Duodenal mucosa (tissue), 2 donors: ENCODE data around the gene NEU4.

Experiments used
- H3K27ac ChIP-seq: one replicate; pipeline ENCODE4 v1.7.0; 2013; ENCODE audit warnings: low read depth, low read length
- H3K27me3 ChIP-seq, 2 donors: one replicate each; pipeline ENCODE4 v1.7.0; 2013; ENCODE audit warnings: low read length in 2 of 2, control low read depth in 1 of 2; ENCODE audit not compliant: insufficient read depth in 2 of 2, control insufficient read depth in 1 of 2
- H3K36me3 ChIP-seq, 2 donors: one replicate each; pipeline ENCODE4 v1.7.0; 2013; ENCODE audit warnings: low read length in 2 of 2, control low read depth in 1 of 2; ENCODE audit not compliant: insufficient read depth in 2 of 2, control insufficient read depth in 1 of 2
- H3K4me1 ChIP-seq, 2 donors: one replicate each; pipeline ENCODE4 v1.7.0; 2013; ENCODE audit warnings: low read length in 2 of 2, control low read depth in 1 of 2; ENCODE audit not compliant: insufficient read depth in 2 of 2, control insufficient read depth in 1 of 2
- H3K4me3 ChIP-seq, 2 donors: one replicate each; pipeline ENCODE4 v1.7.0; 2013; ENCODE audit warnings: low read length in 2 of 2, low read depth in 1 of 2
- H3K9ac ChIP-seq, 2 donors: one replicate each; pipeline ENCODE4 v1.7.0; 2013; ENCODE audit warnings: low read length in 2 of 2, low read depth in 1 of 2
- H3K9me3 ChIP-seq, 2 donors: one replicate each; pipeline ENCODE4 v1.7.0; 2013; ENCODE audit warnings: low read length in 2 of 2, control low read depth in 1 of 2; ENCODE audit not compliant: control insufficient read depth in 1 of 2

The NEU4 gene

DNA sequence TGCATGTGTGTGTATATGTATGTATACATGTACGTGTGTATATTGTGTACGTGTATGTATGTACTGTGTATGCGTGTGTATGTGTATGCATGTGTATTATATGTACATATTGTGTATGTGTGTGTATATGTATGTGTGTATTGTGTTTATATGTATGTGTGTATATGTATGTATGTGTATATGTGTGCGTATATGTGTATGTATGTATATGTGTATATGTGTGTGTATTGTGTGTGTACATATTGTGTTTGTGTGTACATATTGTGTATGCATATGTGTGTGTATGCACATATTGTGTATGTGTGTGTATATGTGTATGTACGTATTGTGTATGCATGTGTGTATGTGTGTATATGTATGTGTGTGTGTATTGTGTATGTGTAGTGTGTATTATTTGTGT, 15.6 kb upstream of the NEU4 start:
- H3K9me3 ChIP-seq = no peaks in the 10 kb centered on the region
- H3K27ac ChIP-seq = no peak overlapping the region
- no peak overlapping the region for H3K9ac ChIP-seq
- no peaks in the 10 kb centered on the region for H3K36me3 ChIP-seq
- no peaks in the 10 kb centered on the region for H3K27me3 ChIP-seq
- H3K4me1 ChIP-seq = no peaks in the 10 kb centered on the region
- no peak overlapping the region for H3K4me3 ChIP-seq

DNA sequence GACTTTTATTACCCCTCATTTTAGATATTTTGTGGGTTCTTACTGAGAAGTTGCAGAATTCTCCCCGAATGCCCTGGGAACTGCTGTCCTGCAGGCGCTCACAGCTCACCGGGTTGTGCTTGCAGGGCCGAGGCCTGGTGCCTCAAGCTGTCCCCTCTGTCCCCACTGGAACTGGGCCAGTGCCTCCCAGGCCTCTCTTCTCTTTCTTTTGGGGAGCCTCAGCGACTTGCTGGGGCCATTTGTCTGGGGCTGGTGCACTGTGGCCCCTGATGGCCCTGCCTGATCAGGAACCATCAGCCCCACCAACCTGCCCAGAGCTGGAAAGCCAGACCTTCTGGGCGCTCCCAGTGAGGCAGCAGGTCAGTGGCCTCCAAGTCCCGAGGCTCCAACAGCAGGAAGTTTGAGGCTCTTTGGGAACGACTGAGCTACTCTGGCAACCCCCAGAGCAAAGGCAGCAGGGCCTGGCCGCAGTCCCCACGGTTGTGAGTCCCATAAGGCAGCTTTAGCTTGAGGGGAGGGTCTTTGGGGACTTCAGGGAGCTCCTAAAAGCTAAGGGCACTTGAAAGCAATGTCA, 14.7 kb upstream of the NEU4 start:
- Histone ChIP-seq H3K4me1 (no peaks in the 10 kb centered on the region), H3K4me3 (no peak overlapping the region), H3K36me3 (no peaks in the 10 kb centered on the region), H3K27ac (no peak overlapping the region), H3K9ac (no peak overlapping the region), H3K27me3 (no peaks in the 10 kb centered on the region), H3K9me3 (no peaks in the 10 kb centered on the region)

DNA sequence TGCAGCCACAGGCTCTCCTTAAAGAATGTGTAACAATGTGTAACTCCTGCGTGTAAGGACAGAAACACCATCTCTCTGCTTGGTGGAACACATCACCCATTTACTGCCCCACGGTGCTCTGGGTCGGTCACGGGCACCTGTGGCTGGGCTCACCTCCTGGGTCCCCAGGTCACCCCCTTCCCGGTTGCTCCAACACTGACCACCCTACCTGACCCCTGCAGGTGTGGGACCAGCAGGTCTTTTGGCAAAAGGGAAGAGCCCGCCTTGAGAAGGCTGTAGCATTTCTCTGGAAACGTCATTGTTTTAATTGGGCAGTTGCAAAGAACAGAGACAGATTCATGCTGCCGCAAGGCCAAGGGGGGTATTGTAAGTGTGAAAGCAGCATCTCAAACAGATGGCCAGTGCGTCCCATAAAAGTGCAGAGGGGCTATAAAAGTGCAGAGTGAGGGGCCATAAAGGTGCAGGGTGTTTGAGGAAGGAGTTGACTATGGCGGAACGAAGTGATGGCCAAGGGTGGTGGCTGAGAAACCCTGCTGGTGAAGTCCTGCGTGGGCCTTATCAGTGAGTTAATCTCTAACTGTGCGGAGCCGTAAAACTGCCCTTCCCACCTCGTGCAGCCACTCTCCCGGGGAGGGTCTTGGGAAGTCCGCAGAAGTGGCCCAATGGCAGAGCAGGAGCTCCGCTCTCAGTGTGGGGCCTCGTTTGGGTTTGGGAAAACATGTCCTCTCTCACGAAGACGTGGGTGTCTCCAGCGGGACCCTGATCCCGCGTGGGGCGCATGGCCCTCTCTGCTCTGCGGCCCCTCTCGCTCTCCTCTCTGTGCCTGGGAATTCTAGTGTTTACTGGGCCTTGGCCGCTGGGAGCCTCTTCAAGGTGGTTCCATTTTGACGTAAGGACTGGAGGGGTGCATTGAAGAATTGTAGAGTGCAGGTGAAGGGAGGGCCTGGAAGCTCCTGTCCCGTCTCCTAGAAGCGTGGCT, 13.7 kb upstream of the NEU4 start:
- no peak overlapping the region for H3K4me3 ChIP-seq
- H3K9ac ChIP-seq = no peak overlapping the region
- H3K27ac ChIP-seq = no peak overlapping the region
- H3K27me3 ChIP-seq = no peaks in the 10 kb centered on the region
- H3K9me3 ChIP-seq = no peaks in the 10 kb centered on the region
- H3K4me1 ChIP-seq = no peaks in the 10 kb centered on the region
- H3K36me3 ChIP-seq = no peaks in the 10 kb centered on the region

DNA sequence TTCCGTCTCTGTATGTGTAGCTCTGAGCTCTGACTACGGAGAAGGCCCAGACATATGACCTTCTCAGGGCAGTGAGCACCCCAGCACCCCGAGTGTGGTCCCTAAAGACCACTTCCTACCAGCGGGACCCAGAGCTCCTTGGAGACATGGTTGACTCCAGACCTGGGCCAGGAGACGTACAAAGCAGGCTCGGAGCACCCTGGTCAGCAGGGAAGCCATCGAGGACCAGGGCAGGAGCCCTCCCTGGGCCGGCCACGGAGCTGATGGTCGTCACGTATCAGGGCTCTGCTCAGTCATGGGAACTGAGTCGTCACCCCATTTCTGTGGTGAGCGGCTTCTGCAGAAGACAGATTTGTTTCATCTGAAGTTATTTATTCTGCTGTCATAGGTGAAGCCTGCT, 12.8 kb upstream of the NEU4 start:
- Histone ChIP-seq H3K9me3 (no peaks in the 10 kb centered on the region), H3K4me1 (no peaks in the 10 kb centered on the region), H3K36me3 (no peaks in the 10 kb centered on the region), H3K9ac (no peak overlapping the region), H3K4me3 (no peak overlapping the region), H3K27ac (no peak overlapping the region), H3K27me3 (no peaks in the 10 kb centered on the region)

DNA sequence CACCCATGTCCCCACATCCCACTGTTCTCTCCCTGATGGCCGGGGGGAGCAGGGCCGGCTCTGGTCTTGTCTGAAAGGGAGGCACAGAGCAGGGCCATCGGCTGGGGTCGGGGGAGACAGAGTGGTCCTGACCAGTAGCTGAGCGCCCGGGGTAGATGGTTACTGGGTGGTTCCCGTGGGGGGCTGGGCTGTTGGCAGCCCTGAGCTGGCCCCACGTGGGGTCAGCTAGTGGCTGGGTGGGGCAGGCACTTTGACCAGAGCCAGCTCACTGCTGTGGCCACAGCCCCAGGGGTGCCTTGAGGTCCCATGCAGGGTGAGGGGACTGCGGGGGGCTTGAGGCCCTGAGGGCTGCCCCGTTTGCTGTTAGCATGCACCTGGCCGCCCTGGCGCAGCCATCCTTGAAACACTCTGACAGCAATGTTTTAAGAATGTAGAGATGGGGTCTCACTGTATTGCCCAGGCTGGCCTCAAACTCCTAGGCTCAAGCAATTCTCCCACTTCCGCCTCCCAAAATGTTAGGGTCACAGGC, 12.3 kb upstream of the NEU4 start:
- no peak overlapping the region for H3K4me3 ChIP-seq
- H3K27ac ChIP-seq = no peak overlapping the region
- H3K9me3 ChIP-seq = no peaks in the 10 kb centered on the region
- H3K36me3 ChIP-seq = no peaks in the 10 kb centered on the region
- no peaks in the 10 kb centered on the region for H3K4me1 ChIP-seq
- H3K9ac ChIP-seq = no peak overlapping the region
- H3K27me3 ChIP-seq = no peaks in the 10 kb centered on the region

DNA sequence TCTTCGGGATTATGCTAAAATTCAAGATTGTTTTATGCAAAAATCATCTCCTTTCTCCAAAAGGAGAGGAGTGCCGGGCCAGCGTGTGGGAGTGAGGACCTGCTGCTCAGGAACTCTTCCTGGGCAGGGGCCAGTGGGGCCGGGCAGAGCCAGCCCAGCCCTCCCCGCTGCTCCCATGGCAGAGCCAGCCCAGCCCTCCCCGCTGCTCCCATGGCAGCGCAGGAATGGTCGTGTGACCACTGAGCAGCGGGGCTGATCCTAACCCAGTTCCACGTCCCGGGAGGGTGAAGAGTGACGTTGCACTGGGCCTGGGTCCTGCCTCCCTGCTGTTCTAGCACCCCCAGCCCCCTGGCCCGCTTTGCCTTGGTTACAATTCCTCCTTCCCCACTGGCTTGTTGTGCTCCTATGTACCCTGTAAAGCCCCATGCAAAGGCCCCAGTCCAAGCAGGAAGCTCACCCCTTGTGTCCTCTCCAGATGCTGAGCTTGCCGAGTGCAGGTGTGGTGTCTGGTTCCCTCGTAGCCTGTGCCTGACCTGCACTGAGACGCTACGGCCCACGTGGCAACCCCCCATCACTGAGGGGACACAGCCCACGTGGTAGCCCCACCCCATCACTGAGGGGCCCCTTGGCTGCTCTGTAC, 11.4 kb upstream of the NEU4 start:
- Histone ChIP-seq H3K36me3 (no peaks in the 10 kb centered on the region), H3K27ac (no peak overlapping the region), H3K9ac (no peak overlapping the region), H3K4me1 (no peaks in the 10 kb centered on the region), H3K9me3 (no peaks in the 10 kb centered on the region), H3K27me3 (peaks cover 0 to under 1% of the 10 kb centered on the region in 2 donors), H3K4me3 (no peak overlapping the region)

DNA sequence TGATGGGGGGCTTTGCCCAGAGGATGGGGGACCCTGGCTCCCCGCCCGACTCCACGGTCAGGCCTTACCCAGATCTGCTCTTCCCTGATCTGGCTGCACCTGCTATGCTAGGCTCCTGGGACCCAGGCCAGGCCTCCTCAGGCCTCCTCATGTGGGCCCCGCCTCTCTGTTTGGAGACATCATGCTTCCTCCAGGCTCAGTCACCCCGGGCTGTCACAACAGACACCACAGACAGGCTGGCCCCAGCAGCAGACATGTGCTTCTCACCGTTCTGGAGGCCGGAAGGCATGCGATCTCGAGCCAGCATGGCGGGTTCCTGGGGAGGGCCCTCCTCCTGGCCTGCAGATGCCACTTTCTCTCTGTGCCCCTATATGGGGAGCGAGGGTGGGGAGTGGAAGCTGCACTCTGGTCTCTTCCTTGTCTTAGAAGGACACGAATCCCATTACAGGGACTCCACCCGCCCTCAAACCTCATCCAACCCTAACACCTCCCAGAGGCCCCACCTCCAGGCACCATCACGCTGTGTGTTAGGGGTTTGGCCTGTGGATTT, 10.8 kb upstream of the NEU4 start:
- H3K9ac ChIP-seq = no peak overlapping the region

DNA sequence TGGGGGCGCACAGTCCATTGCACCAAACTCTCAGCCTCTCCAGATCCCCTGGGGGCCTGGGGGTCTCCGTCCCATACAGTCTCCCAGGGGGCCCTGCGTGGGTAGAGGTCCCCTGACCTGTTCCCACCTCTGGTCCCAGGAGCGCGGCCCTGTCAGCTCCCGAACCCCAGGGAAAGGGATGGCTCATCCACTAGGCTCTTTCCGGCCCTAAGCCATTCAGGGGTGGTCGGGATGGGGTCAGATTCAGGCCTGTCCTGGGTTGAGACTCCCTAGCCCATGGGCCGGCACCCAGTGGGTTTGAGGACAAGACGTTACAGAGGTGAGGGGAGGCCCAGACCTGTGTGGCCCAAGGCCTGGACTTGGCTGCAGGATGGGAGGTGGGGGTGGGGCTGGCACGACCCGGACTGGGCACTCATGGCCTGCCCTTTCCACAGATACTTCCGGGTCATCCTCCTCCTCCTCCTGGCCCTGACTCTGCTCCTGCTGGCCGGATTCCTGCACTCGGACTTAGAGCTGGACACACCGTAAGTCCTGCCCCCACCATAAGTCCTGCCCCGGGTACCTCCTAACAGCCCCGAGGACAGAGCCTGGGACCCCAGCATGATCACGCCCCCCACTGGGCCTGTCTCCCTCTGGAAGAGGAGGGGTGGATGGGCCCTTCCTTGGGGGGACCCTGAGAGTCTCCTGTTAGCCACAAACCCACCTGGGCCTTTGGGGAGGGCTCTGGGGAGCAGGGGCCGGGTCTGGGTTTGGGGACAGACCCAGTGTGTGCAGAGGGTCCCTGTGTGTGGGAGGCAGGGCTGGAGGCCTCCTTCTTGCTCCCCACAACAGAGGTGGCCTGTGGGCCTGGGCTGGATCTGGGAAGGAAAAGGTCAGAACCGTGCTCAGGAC, 10.1 kb upstream of the NEU4 start:
- H3K9me3 ChIP-seq = no peaks in the 10 kb centered on the region
- no peak overlapping the region for H3K27ac ChIP-seq
- H3K36me3 ChIP-seq = no peaks in the 10 kb centered on the region
- no peak overlapping the region for H3K9ac ChIP-seq
- H3K4me3 ChIP-seq = no peak overlapping the region
- H3K27me3 ChIP-seq = peaks cover 5 to 10% of the 10 kb centered on the region in 2 donors
- peaks cover 0 to 10% of the 10 kb centered on the region in 2 donors for H3K4me1 ChIP-seq

More for the DNA sequence above, 10.8 kb upstream of the NEU4 start:
- no peaks in the 10 kb centered on the region for H3K9me3 ChIP-seq
- no peaks in the 10 kb centered on the region for H3K36me3 ChIP-seq
- no peak overlapping the region for H3K4me3 ChIP-seq
- no peak overlapping the region for H3K27ac ChIP-seq
- H3K27me3 ChIP-seq = peaks cover 2 to 7% of the 10 kb centered on the region in 2 donors
- H3K4me1 ChIP-seq = peaks cover 0 to 5% of the 10 kb centered on the region in 2 donors

DNA sequence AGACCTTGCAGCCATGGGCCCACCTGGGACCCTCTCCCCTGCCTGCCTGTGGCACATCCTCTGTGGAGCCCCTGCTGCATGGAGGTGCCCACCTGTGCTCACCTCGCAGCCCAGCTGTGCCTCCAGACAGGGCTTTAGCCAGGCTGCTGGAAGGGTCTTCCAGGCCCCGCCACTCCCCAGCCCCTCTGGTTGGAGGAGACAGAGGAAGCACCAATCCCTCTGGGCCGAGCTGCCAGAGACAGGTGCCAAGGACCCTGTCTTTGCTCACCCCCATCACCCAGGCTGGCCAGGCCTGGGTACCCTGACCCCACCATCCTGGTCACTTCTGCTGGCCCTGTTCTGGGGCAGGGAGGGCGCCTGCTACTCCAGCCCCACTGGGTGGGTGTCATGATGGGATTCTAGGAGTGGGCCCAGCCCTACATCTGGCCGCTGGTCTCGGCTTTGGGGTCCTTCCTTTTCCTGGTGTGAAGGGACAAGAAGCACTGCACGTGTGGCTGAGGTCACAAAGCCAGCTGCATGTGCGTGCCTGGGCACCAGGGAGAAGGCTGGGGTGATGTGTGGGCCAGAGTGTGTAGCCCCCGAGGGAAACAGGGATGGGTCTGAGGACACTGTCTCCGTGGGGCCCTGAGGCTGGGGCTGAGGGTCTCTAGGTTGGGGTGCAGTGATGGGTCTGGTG, 9.3 kb upstream of the NEU4 start:
- Histone ChIP-seq H3K36me3 (no peaks in the 10 kb centered on the region), H3K9ac (no peak overlapping the region), H3K4me1 (peaks cover 0 to 18% of the 10 kb centered on the region in 2 donors), H3K9me3 (no peaks in the 10 kb centered on the region), H3K27ac (no peak overlapping the region), H3K27me3 (peaks cover 9 to 17% of the 10 kb centered on the region in 2 donors), H3K4me3 (no peak overlapping the region)
